ENCODE data around the gene DKK2. TPM values are rescaled to one million over a fixed set of nuclear protein-coding genes. Genes with fewer than 3 reads are reported as not detected.

Gene DKK2
- total and polyA plus RNA-seq, 2 donors (not counting 3 experiments of a cell fraction or from before 2014, with no cell fraction given): 0.14 to 0.24 TPM

DNA sequence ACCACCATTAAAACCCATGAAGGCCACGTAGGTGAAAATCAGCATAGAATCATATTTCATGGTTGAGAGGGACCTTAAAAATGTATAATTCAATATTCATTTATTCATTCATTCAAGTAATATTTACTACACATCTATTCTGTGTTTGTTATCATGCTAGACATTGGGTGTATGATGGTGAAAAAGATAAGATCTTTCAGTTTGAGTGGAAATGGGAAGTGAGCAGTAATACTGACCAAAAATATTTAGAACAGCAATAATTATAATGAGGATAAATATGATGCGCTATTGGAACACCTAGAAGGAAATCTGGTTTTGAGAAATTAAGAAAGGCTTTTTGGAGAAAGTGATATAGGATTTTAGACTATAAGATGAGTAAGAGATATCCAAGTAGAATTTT is 28.0 kb downstream of the DKK2 start:
- H3K4me1 ChIP-seq (ENCODE audit: control insufficient read depth, extremely low read depth, insufficient read depth, low read length): no peaks in the 10 kb centered on the region
- H3K4me2 ChIP-seq (ENCODE audit: insufficient read depth, low read length): no peak overlapping the region
- no peaks in the 10 kb centered on the region for H3K9me3 ChIP-seq (replicated peaks; ENCODE audit: control insufficient read depth, insufficient read depth, low read length)
- no peak overlapping the region for H3K4me3 ChIP-seq (replicated peaks in 1 of 3; ENCODE audit: insufficient read depth in 1 of 3, low read depth in 1 of 3, low read length in 3 of 3)
- dilution Hi-C loops (cut with MboI; ENCODE audit: extremely low pct_ligation_motif_present, low sequenced_read_pairs): no loop called here
- ChIA-PET CTCF (no interaction called here), POLR2A (no interaction called here)
- H3K9me1 ChIP-seq (replicated peaks; ENCODE audit: control insufficient read depth, extremely low read depth, insufficient read depth, low read length): no peaks in the 10 kb centered on the region
- no peak overlapping the region for H3K27ac ChIP-seq (ENCODE audit: insufficient read depth, low read depth, low read length)
- H3K9ac ChIP-seq (replicated peaks; ENCODE audit: extremely low read depth, insufficient read depth, low read length): no peak overlapping the region
- no peak for TF ChIP-seq POLR2A (IDR thresholded peaks at IDR 0.05; ENCODE audit: low read depth, low read length)
- H3K79me2 ChIP-seq (ENCODE audit: control insufficient read depth, insufficient read depth, low read length): no peaks in the 10 kb centered on the region
- FAIRE-seq (no peak), DNase-seq (ENCODE audit: low read depth, low spot score) (no peak)
- no peaks in the 10 kb centered on the region for H3K36me3 ChIP-seq (ENCODE audit: control insufficient read depth in 2 of 2, extremely low read depth in 1 of 2, insufficient read depth in 2 of 2, low read length in 2 of 2)
- no peaks in the 10 kb centered on the region for H4K20me1 ChIP-seq (replicated peaks; ENCODE audit: control insufficient read depth, extremely low read depth, insufficient read depth, low read length)
- no peak overlapping the region for H2AFZ ChIP-seq (ENCODE audit: low read depth, low read length)
- BruUV-seq (replicated peaks): no TSS peak
- intact Hi-C loops (cut with micrococcal nuclease): no loop called here
- no peaks in the 10 kb centered on the region for H3K27me3 ChIP-seq (ENCODE audit: control insufficient read depth in 2 of 2, insufficient read depth in 2 of 2, low read length in 2 of 2)

DNA sequence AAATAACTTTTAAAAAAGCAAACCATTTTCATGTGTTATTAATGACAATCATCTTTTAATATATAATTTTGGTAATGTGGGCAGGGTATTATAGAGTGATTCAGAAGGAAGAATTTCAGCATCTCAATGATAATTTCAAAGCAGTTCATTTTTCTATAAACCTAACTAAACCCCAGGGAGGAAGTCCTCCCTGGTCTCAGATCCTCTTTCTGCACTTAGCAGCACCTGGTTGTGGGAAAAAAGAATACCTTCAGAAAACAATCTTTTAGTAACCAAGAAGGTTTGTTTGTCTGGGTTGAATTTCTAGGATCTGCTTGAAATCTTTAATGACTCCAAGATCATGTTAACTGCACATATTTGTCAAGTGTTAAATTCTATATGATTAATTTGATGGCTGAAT is 29.9 kb downstream of the DKK2 start:
- Histone ChIP-seq H3K9me3 (replicated peaks; ENCODE audit: control insufficient read depth, insufficient read depth, low read length) (no peaks in the 10 kb centered on the region), H3K4me1 (ENCODE audit: control insufficient read depth, extremely low read depth, insufficient read depth, low read length) (no peaks in the 10 kb centered on the region), H3K79me2 (ENCODE audit: control insufficient read depth, insufficient read depth, low read length) (no peaks in the 10 kb centered on the region), H3K27me3 (ENCODE audit: control insufficient read depth in 2 of 2, insufficient read depth in 2 of 2, low read length in 2 of 2) (no peaks in the 10 kb centered on the region), H2AFZ (ENCODE audit: low read depth, low read length) (no peak overlapping the region), H3K27ac (ENCODE audit: insufficient read depth, low read depth, low read length) (no peak overlapping the region), H3K36me3 (ENCODE audit: control insufficient read depth in 2 of 2, extremely low read depth in 1 of 2, insufficient read depth in 2 of 2, low read length in 2 of 2) (no peaks in the 10 kb centered on the region), H3K9me1 (replicated peaks; ENCODE audit: control insufficient read depth, extremely low read depth, insufficient read depth, low read length) (no peaks in the 10 kb centered on the region), H3K4me2 (ENCODE audit: insufficient read depth, low read length) (no peak overlapping the region), H4K20me1 (replicated peaks; ENCODE audit: control insufficient read depth, extremely low read depth, insufficient read depth, low read length) (no peaks in the 10 kb centered on the region), H3K4me3 (replicated peaks in 1 of 3; ENCODE audit: insufficient read depth in 1 of 3, low read depth in 1 of 3, low read length in 3 of 3) (no peak overlapping the region), H3K9ac (replicated peaks; ENCODE audit: extremely low read depth, insufficient read depth, low read length) (no peak overlapping the region)
- intact Hi-C loops (cut with micrococcal nuclease) (no loop called here), dilution Hi-C loops (cut with MboI; ENCODE audit: extremely low pct_ligation_motif_present, low sequenced_read_pairs) (no loop called here)
- TF ChIP-seq MYC (IDR thresholded peaks at IDR 0.05; ENCODE audit: low read depth, low read length) (no peak), EZH2 (IDR thresholded peaks at IDR 0.05; ENCODE audit: borderline replicate concordance, low read depth, low read length, severe bottlenecking) (no peak), CTCF (IDR thresholded peaks at IDR 0.05; ENCODE audit: extremely low read depth in 1 of 2, insufficient read depth in 1 of 2, low read depth in 1 of 2, low read length in 2 of 2) (no peak), POLR2AphosphoS5 (IDR thresholded peaks at IDR 0.05; ENCODE audit: insufficient read depth, low read depth, low read length) (no peak), JUN (IDR thresholded peaks at IDR 0.05; ENCODE audit: borderline replicate concordance, insufficient read depth, insufficient read length, low read depth) (no peak), FOS (IDR thresholded peaks at IDR 0.05; ENCODE audit: borderline replicate concordance, insufficient read depth, low read length) (no peak), GATA2 (IDR thresholded peaks at IDR 0.05; ENCODE audit: insufficient read depth, insufficient read length, low read depth, low read length) (no peak), POLR2A (IDR thresholded peaks at IDR 0.05; ENCODE audit: low read depth, low read length) (no peak)
- TF ChIP-seq, protein P1, sequence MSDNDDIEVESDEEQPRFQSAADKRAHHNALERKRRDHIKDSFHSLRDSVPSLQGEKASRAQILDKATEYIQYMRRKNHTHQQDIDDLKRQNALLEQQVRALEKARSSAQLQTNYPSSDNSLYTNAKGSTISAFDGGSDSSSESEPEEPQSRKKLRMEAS (IDR thresholded peaks at IDR 0.05; ENCODE audit: insufficient read depth, insufficient read length): no peak
- DNase-seq (ENCODE audit: low read depth, low spot score): no peak
- FAIRE-seq: no peak
- CTCF ChIA-PET: interaction anchor here (1.9 kb wide), 1 partner anchor 11 kb away, joined by 7 read pairs; no protein-coding TSS in a partner anchor
- POLR2A ChIA-PET: no interaction called here
- no TSS peak for BruUV-seq (replicated peaks)
